Stimulated activated CD8-positive, alpha-beta memory T cell treated with anti-CD3 and anti-CD28 coated beads, Interleukin-2, amount 100 ng/mL, for 1 hour (primary cell): ENCODE measurements around the gene MAN1A2.
"Not testable (repeated sequence)": the region's sequence is repeated elsewhere in the genome, so short reads cannot be mapped to it uniquely, and the experiment has no call there.

Source experiments
- DNase-seq, 2 donors: peaks; one replicate each; pipeline ENCODE4 v3.0.0-alpha.2; 2020; ENCODE audit warnings: low read depth in 2 of 2

Gene MAN1A2

GRCh38 chr1:117398957-117399356, 31.7 kb downstream of the MAN1A2 start:
- DNase-seq = no peak

GRCh38 chr1:117401761-117402160, 34.5 kb downstream of the MAN1A2 start:
- DNase-seq = no peak

- DNase-seq = no peak
Measured at GRCh38 chr1:117403597-117403996, 36.3 kb downstream of the MAN1A2 start.

- no peak for DNase-seq
Measured at GRCh38 chr1:117405042-117405441, 37.8 kb downstream of the MAN1A2 start.

- DNase-seq = no peak
Measured at GRCh38 chr1:117412472-117412871, 45.2 kb downstream of the MAN1A2 start.

GRCh38 chr1:117413412-117413811, 46.2 kb downstream of the MAN1A2 start:
- DNase-seq = no peak

- no peak for DNase-seq
Measured at GRCh38 chr1:117414943-117415342, 47.7 kb downstream of the MAN1A2 start.

- DNase-seq = no peak
Measured at GRCh38 chr1:117416004-117416403, 48.8 kb downstream of the MAN1A2 start.

- DNase-seq = no peak
Measured at GRCh38 chr1:117416546-117417125, 49.4 kb downstream of the MAN1A2 start.

- no peak for DNase-seq
Measured at GRCh38 chr1:117425050-117425734, 57.9 kb downstream of the MAN1A2 start.

- DNase-seq = no peak
Measured at GRCh38 chr1:117427297-117427696, 60.0 kb downstream of the MAN1A2 start.

- no peak for DNase-seq
Measured at GRCh38 chr1:117433943-117434342, 66.7 kb downstream of the MAN1A2 start.

GRCh38 chr1:117436513-117436912, 69.3 kb downstream of the MAN1A2 start:
- no peak for DNase-seq

GRCh38 chr1:117447661-117448060, 80.4 kb downstream of the MAN1A2 start:
- no peak for DNase-seq

GRCh38 chr1:117452216-117452615, 85.0 kb downstream of the MAN1A2 start:
- no peak for DNase-seq

GRCh38 chr1:117453958-117454357, 86.7 kb downstream of the MAN1A2 start:
- no peak for DNase-seq

- DNase-seq = not testable (repeated sequence)
Measured at GRCh38 chr1:117458410-117458809, 91.2 kb downstream of the MAN1A2 start.

GRCh38 chr1:117466761-117467160, 99.5 kb downstream of the MAN1A2 start:
- DNase-seq = no peak

- no peak for DNase-seq
Measured at GRCh38 chr1:117467336-117467735, 100.1 kb downstream of the MAN1A2 start.

- no peak for DNase-seq
Measured at GRCh38 chr1:117473063-117473462, 105.8 kb downstream of the MAN1A2 start.

- not testable (repeated sequence) for DNase-seq
Measured at GRCh38 chr1:117475495-117475894, 108.2 kb downstream of the MAN1A2 start.

GRCh38 chr1:117479086-117479485, 111.8 kb downstream of the MAN1A2 start:
- DNase-seq = no peak

- DNase-seq = no peak
Measured at GRCh38 chr1:117481410-117481809, 114.2 kb downstream of the MAN1A2 start.

GRCh38 chr1:117493906-117494305, 126.7 kb downstream of the MAN1A2 start:
- no peak for DNase-seq
